HL-60 (cell line): ENCODE data around the gene GAB1.

Source experiments
- GABPA ChIP-seq: IDR thresholded peaks from 2 replicates; pipeline ENCODE4 v1.6.1; 2012; ENCODE audit warnings: low read depth
- POLR2AphosphoS5 ChIP-seq: IDR thresholded peaks from 2 replicates; pipeline ENCODE4 v1.6.1; 2012; ENCODE audit warnings: low read depth
- TF ChIP-seq, protein P1 (sequence below): IDR thresholded peaks from one replicate; pipeline ENCODE4 v1.5.1; 2011; ENCODE audit warnings: low read length, control low read depth, inconsistent platforms; ENCODE audit not compliant: insufficient read depth

GRCh38 chr4:143358923-143359643, 22.4 kb downstream of the GAB1 start:
- TF ChIP-seq, protein P1, sequence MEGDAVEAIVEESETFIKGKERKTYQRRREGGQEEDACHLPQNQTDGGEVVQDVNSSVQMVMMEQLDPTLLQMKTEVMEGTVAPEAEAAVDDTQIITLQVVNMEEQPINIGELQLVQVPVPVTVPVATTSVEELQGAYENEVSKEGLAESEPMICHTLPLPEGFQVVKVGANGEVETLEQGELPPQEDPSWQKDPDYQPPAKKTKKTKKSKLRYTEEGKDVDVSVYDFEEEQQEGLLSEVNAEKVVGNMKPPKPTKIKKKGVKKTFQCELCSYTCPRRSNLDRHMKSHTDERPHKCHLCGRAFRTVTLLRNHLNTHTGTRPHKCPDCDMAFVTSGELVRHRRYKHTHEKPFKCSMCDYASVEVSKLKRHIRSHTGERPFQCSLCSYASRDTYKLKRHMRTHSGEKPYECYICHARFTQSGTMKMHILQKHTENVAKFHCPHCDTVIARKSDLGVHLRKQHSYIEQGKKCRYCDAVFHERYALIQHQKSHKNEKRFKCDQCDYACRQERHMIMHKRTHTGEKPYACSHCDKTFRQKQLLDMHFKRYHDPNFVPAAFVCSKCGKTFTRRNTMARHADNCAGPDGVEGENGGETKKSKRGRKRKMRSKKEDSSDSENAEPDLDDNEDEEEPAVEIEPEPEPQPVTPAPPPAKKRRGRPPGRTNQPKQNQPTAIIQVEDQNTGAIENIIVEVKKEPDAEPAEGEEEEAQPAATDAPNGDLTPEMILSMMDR, result no peak
- TF ChIP-seq POLR2AphosphoS5 (no peak), GABPA (peak; percentile 48; the same call in 1 of the 2 replicates)
